PFSK-1 (cell line): ENCODE results near the gene OR4D2.

Experiments used
- SIN3A ChIP-seq: IDR thresholded peaks from 2 replicates; pipeline ENCODE4 v1.6.1; 2012; ENCODE audit warnings: mild to moderate bottlenecking, low read length, moderate library complexity, borderline replicate concordance; ENCODE audit not compliant: insufficient read depth
- TAF1 ChIP-seq: IDR thresholded peaks from 2 replicates; pipeline ENCODE4 v1.6.1; 2012; ENCODE audit warnings: low read length, control low read depth, borderline replicate concordance; ENCODE audit not compliant: insufficient read depth

DNA sequence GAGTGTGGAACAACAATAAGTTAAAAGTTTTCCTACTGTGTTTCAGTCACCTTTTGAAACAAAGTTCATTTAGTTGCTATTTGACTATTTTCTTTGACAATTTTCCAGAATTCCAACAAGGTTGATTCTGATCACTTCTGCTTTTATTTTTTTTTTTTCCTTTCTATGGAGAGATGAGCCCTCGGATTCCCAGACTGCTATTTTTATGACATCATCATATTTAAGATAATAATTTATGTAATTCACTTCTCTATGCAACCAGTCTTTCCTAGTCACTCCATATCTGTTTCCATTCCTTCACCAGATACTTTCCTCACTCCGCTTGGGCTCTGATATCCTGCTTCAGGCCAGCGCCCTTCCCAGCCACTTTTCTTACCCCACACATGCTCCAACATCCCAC lies 8.1 kb downstream of the OR4D2 start:
- TF ChIP-seq SIN3A (no peak), TAF1 (no peak)
